ENCODE data around the gene CFAP43. TPM values are rescaled to one million over a fixed set of nuclear protein-coding genes. Genes with fewer than 3 reads are reported as not detected.

CFAP43 gene
- total and polyA plus RNA-seq, 2 of the 8 experiments (the other 6 are each of a cell fraction or from before 2014, with no cell fraction given), result 0.11 to 0.27 TPM

DNA sequence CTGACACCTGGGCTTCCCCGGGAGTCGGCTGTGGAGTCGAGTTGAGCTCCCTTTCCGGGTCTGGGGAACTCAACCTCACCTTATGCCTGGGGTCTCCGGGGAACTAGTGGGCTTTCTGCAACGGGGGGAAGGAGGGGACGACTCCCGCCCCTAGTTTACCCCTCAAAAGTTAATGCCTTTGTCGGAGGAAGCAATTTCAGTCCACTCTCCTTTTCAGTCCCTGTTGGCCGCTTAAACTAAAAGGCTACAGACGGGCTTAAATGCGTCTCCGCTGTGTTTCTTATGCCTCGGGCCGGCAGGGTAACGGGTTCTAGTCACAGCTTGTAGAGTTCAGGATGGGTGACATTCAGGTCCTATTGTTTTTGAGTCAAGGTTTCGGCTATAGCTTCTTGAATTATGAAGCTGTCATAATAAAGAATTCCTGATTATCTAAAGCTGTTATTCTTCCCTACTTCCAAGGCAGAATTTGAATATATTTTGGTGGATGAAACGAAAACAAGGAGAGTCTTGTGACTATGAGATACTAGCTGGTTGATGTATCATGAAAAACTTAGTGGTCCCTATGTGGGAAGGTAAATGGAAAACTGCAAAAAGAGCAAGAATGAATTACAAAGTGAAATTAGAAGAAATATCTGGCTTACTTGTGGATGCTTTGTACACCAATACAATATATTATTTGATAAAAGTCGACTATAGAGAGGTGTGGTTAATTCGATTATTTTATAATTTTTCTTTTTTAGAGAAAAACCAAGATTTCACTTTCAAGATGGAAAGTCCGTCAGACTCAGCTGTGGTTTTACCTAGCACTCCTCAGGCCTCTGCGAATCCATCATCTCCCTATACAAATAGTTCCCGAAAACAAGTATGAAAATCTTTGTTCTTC lies 109.7 kb downstream of the CFAP43 start:
- peak overlapping the region; percentile 92 for H4K91ac ChIP-seq (replicated peaks; ENCODE audit: insufficient read length, low read length)
- H2AFZ ChIP-seq (ENCODE audit: low read length), result peak overlapping the region; percentile 60; the same call in 1 of the 2 replicates
- H3K9me3 ChIP-seq (ENCODE audit: insufficient read depth in 2 of 2, low read depth in 1 of 2, low read length in 1 of 2), result no peaks in the 10 kb centered on the region
- no peak overlapping the region for H3K23ac ChIP-seq (ENCODE audit: insufficient read length)
- no peaks in the 10 kb centered on the region for H3K79me1 ChIP-seq (ENCODE audit: low read depth, low read length)
- peak overlapping the region; percentile 89; the same call in 1 of the 2 replicates for H3K18ac ChIP-seq (ENCODE audit: extremely low read depth, low read length)
- H3K4me2 ChIP-seq (ENCODE audit: insufficient read depth in 1 of 2, low read depth in 2 of 2, low read length in 2 of 2), result peak overlapping the region; percentile 80 to 92
- DNase-seq (ENCODE audit: low read depth in 1 of 2, low spot score in 2 of 2) (no peak), FAIRE-seq (peak; percentile 57)
- peak overlapping the region; percentile 98; the same call in 1 of the 2 replicates for H4K8ac ChIP-seq (ENCODE audit: extremely low read depth, insufficient read depth, low read length)
- H4K20me1 ChIP-seq (replicated peaks in 1 of 2; ENCODE audit: control insufficient read depth in 1 of 2, insufficient read depth in 2 of 2, low read length in 2 of 2), result no peaks in the 10 kb centered on the region
- H2BK5ac ChIP-seq (ENCODE audit: low read depth, low read length), result peak overlapping the region; percentile 57
- CTCF ChIA-PET (ENCODE audit: partially characterized antibody), result interaction anchor here (0.6 to 8.6 kb wide), 27 partner anchors 9 to 488 kb away, joined by 3 to 43 read pairs (median 4); no protein-coding TSS in a partner anchor
- 21% methylated on average over 23 of the region's 23 CpGs; no CpG with 5 or more reads in 1 of the 2 experiments for WGBS, 2 experiments (ENCODE audit: extremely low coverage in 1 of 2, insufficient coverage in 1 of 2, insufficient read length in 1 of 2, insufficient replicate concordance in 2 of 2, low coverage in 1 of 2, low lambda C conversion rate in 2 of 2, missing lambda C conversion rate in 1 of 2)
- H3K4me1 ChIP-seq (replicated peaks in 1 of 4; ENCODE audit: control insufficient read depth in 3 of 4, insufficient read depth in 4 of 4, low read length in 3 of 4), result peaks cover 0 to 8% (median 4%) of the 10 kb centered on the region in 4 experiments; a peak in 4 of 7 replicates
- H2BK15ac ChIP-seq (ENCODE audit: low read length), result no peak overlapping the region; the same call in 1 of the 2 replicates
- H3K9ac ChIP-seq (replicated peaks in 1 of 4; ENCODE audit: extremely low read depth in 1 of 4, low read depth in 3 of 4, low read length in 3 of 4), result peak overlapping the region; percentile 91 to 98 (median 92)
- peak overlapping the region; percentile 94 for H3K27ac ChIP-seq (ENCODE audit: low read depth, low read length)
- peak overlapping the region; percentile 62 for H3K56ac ChIP-seq (replicated peaks; ENCODE audit: insufficient read length, low read depth, low read length)
- POLR2A ChIA-PET (ENCODE audit: partially characterized antibody), result interaction anchor here (0.7 to 3.9 kb wide), 37 partner anchors 7 to 242 kb away, joined by 3 to 43 read pairs (median 5); partner anchors contain the start of genes GSTO1 and GSTO2
- no peak overlapping the region for H2BK12ac ChIP-seq (ENCODE audit: low read depth, low read length)
- peaks cover 5% of the 10 kb centered on the region for H3K23me2 ChIP-seq (ENCODE audit: low read depth, low read length)
- TF ChIP-seq ASH2L (IDR thresholded peaks at IDR 0.05; ENCODE audit: low read length) (peak; percentile 75), POLR2A (IDR thresholded peaks at IDR 0.05; ENCODE audit: control extremely low read depth in 1 of 2, low read depth in 2 of 2, low read length in 2 of 2) (peak in 1 of 2 experiments; percentile 39; a peak in 1 of 3 replicates), JUND (IDR thresholded peaks at IDR 0.05; ENCODE audit: low read length) (0 out of 2 replicates have a peak, but pooled peaks have one; percentile 37), PHF8 (conservative IDR thresholded peaks at IDR 0.05; ENCODE audit: low read depth, low read length) (peak; percentile 82), KDM4A (IDR thresholded peaks at IDR 0.05; ENCODE audit: low read depth, low read length, severe bottlenecking) (peak; percentile 10), FOSL1 (IDR thresholded peaks at IDR 0.05; ENCODE audit: insufficient read depth, low read depth, low read length) (no peak), SAP30 (IDR thresholded peaks at IDR 0.05; ENCODE audit: insufficient read depth, insufficient replicate concordance, low read length) (peak; percentile 53), EP300 (IDR thresholded peaks at IDR 0.05; ENCODE audit: borderline replicate concordance in 1 of 2, low read depth in 2 of 2, low read length in 2 of 2) (no peak), ZNF274 (IDR thresholded peaks at IDR 0.05; ENCODE audit: borderline replicate concordance, extremely low read depth, low read length) (no peak), TAF7 (optimal IDR thresholded peaks at IDR 0.05; ENCODE audit: borderline replicate concordance, low read depth, low read length) (peak; percentile 63)
- peak overlapping the region; percentile 76 for H2BK120ac ChIP-seq (replicated peaks; ENCODE audit: low read depth, low read length)
- H3K27me3 ChIP-seq (replicated peaks in 1 of 4; ENCODE audit: control insufficient read depth in 3 of 4, extremely low read depth in 1 of 4, insufficient read depth in 3 of 4, low read length in 3 of 4), result no peaks in the 10 kb centered on the region
- no peaks in the 10 kb centered on the region for H3K79me2 ChIP-seq (ENCODE audit: control insufficient read depth in 1 of 2, insufficient read depth in 2 of 2, low read length in 2 of 2)
- no peak overlapping the region for H2AK5ac ChIP-seq (ENCODE audit: low read depth, low read length)
- H3K36me3 ChIP-seq (ENCODE audit: control insufficient read depth in 2 of 4, insufficient read depth in 4 of 4, low read length in 3 of 4), result no peaks in the 10 kb centered on the region; a peak in 1 of 8 replicates
- no peak overlapping the region for H3K4ac ChIP-seq (replicated peaks; ENCODE audit: insufficient read length, low read depth, low read length)
- H3K14ac ChIP-seq (ENCODE audit: insufficient read length), result no peak overlapping the region
- H4K5ac ChIP-seq (ENCODE audit: insufficient read length, low read depth, low read length), result peak overlapping the region; percentile 89
- no peak overlapping the region for H2BK20ac ChIP-seq (ENCODE audit: low read length)
- H3K4me3 ChIP-seq (ENCODE audit: extremely low read depth in 1 of 4, insufficient read depth in 2 of 4, low read depth in 3 of 4, low read length in 4 of 4), result peak overlapping the region; percentile 68 to 96 (median 88)

Measured in H1 (cell line).